Stimulated activated CD4-positive, alpha-beta T cell treated with anti-CD3 and anti-CD28 coated beads, Interleukin-12 subunit alpha, Interleukin-12 subunit beta, amount 100 ng/mL, for 48 hours (primary cell): ENCODE data around the gene HEPN1.

ENCODE experiments used
- DNase-seq, 3 donors: peaks; one replicate each; pipeline ENCODE4 v3.0.0-alpha.2; 2020; ENCODE audit warnings: low read depth in 2 of 3, low spot score in 1 of 3

The HEPN1 gene

DNA sequence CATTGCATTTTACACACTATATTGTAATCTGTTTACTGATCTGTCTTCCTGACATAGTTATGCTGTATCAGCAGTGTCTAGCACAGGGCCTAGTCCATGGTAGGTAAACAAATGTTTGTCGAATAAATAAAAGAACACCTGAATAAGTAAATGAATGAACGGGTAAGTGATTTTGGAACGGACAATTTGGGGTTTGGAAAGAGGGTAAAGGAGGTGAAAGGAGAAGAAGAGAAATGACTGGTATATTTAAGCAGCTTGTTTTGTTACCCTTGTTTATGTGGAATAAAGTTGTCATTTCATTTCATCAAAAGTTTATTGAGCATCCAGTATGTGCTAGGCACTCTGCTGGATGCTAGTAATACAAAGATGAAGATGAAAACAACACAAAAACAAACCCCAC, at the start of gene HEPN1:
Gene HEPN1, plus strand, starts transcription at position 301 of the 400 bp plus-strand sequence.
- no peak for DNase-seq

- no peak for DNase-seq
Observed at GRCh38 chr11:124869331-124869730, 49.7 kb upstream of the HEPN1 start.

DNA sequence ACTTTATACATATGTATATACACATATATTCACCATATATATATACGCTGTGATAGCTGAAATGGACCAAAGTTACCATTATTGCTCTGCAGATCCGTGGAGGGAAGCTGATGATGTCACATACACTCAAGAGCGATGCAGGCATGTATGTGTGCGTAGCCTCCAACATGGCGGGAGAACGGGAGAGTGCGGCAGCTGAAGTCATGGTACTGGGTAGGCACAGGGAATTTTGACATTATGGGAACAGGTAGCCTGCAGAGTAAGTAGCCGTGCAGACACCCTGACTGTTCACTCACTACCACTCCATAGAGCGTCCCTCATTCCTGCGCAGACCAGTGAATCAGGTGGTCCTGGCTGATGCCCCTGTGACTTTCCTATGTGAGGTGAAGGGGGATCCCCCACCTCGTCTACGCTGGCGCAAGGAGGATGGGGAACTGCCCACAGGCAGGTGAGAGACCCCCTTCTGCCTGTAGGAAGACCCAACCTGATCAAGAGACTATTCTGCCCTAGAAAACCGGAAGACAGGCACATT, 49.1 kb upstream of the HEPN1 start:
- DNase-seq, result no peak

DNA sequence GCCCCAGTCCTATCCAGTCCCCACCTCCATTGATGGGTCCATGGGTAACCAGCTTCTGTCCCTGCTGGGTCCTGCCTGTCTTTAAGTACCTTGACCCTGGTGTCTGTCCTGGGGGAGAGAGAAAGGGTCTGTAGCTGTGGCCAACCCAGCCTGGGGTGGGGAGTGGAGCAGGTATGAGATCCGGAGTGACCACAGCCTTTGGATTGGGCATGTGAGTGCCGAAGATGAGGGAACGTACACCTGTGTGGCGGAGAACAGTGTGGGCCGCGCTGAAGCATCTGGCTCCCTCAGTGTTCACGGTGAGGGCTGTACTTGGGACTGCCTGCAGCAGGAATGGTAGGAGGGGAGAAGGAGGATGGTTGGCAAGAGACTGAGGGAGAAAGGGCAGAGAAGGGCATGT, 48.6 kb upstream of the HEPN1 start:
- DNase-seq, result no peak

GRCh38 chr11:124872280-124872679, 46.8 kb upstream of the HEPN1 start:
- no peak for DNase-seq

GRCh38 chr11:124872741-124873140, 46.3 kb upstream of the HEPN1 start:
- DNase-seq, result no peak

DNA sequence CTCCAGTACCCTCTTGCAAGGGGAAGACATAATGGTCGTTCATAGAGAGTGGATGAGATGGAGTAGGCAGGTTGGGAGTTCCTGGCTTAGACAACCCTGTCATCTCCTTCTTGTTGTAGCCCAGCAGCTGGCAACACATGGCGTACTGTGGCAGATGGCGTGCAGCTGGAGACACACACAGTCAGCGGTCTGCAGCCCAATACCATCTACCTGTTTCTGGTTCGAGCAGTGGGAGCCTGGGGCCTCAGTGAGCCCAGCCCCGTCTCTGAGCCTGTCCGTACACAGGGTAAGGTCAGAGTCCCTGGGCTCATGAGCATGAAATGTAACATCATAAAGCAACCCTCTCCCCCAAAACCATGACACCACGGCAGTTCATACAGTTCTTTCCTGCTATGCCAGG, 45.1 kb upstream of the HEPN1 start:
- DNase-seq, result no peak

GRCh38 chr11:124874571-124875255, 44.3 kb upstream of the HEPN1 start:
- no peak for DNase-seq

GRCh38 chr11:124875401-124875800, 43.6 kb upstream of the HEPN1 start:
- no peak for DNase-seq

- DNase-seq, result peak; percentile 53 to 75 (median 57)
Observed at GRCh38 chr11:124875943-124876817, 42.9 kb upstream of the HEPN1 start.

- no peak for DNase-seq
Observed at GRCh38 chr11:124876818-124877630, 42.0 kb upstream of the HEPN1 start.

DNA sequence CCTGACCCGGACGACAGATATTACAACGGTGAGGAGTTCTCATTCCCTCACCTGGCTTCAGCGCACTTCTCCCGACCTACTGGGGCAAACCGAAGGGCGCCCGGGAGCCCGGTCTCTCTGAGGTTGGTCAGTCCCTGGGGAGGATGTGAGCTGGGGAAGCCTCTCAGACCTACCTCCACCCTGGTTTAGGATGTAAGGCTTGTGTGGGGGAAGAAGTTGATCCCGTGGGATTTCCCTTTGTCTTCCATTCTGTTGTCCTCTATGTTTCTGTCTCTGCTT, 41.5 kb upstream of the HEPN1 start:
- DNase-seq, result no peak

DNA sequence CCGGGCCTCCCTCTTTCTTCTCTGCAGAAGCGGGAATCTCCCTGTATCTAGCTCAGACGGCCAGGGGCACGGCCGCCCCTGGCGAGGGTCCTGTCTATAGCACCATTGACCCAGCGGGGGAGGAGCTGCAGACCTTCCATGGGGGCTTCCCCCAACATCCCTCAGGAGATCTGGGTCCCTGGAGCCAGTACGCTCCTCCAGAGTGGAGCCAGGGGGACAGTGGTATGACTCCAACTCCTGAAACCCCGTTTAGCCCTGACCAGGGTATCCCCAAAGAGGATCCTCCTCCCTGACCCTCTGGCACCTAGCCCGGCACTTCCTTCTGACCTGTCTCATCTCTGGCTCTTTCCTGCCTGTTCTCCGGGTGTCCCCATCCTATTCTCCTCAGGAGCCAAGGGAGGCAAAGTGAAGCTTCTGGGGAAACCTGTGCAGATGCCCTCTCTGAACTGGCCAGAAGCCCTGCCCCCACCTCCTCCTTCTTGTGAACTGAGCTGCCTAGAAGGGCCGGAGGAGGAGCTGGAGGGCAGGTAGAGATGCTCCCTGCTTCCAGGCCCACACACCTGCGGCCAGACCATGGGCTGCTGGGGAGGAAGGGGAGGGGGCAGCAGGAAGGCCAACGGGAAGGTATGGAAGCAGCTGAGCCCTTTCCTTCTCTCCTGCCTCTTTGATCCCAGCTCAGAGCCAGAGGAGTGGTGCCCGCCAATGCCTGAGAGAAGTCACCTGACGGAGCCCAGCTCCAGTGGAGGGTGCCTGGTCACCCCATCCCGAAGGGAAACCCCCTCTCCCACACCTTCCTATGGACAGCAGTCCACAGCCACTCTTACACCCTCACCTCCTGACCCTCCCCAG, 40.9 kb upstream of the HEPN1 start:
- no peak for DNase-seq

DNA sequence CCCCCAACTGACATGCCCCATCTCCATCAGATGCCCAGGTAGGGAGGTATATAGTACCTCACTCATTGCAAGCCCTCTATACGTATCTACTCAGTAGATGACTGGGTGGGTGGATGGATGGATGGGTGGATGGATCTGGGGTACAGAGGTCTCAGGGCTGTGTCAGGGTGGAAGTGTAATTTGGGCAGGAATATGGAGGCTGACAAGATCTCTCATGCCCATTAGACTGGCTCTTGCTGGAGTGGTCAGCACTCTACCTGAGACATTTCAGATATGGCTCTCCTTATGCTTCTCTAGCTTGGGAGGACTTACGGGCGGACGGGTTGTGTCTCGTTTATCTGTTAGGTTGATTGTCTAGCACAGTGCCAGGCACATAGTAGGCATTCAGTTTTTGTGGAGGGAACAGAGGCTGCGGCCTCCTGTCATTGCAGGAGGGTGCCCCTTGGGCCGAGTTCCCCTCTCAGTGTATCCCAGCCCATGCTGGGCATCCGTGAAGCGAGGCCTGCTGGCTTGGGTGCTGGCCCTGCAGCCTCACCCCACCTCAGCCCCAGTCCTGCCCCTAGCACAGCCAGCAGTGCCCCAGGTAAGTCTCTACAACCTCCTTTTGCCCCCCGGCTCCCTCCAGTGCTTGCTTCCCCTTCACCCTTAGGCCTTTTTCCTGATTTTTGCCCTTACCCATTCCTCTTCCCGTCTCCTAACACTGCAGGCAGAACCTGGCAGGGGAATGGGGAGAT, 40.1 kb upstream of the HEPN1 start:
- no peak for DNase-seq

DNA sequence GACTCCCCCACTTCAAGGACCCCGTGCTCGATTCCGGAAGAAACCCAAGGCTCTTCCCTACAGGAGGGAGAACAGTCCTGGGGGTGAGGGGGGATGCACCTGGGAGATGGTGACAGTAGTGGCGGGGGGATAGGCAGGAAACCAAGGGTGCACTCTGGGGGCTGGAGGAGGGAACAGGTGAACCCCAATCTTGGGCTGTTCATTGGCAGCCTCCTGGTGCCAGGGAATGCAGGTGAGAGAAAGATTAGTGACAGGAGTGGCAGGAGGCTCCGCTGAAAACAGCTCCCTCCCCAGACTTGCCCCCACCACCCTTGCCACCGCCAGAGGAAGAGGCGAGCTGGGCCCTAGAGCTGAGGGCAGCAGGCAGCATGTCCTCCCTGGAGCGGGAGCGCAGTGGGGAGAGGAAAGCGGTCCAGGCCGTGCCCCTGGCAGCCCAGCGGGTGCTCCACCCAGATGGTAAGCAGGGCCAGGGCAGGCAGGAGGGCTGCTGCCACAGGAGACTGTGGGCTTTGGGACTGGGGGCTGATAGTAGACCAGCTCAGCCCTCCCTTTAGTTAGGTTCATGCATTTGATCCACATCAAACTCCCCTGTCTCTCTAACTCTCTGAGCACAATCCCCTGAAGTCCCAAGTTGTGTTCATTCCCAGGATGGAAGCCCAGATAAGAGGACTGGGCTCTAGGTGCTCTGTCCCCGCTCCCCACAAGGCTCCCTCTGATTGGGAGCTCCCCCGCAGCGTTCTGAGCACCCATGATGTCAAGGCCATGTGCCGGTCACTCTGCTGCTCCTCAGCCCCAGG, 39.4 kb upstream of the HEPN1 start:
- no peak for DNase-seq

DNA sequence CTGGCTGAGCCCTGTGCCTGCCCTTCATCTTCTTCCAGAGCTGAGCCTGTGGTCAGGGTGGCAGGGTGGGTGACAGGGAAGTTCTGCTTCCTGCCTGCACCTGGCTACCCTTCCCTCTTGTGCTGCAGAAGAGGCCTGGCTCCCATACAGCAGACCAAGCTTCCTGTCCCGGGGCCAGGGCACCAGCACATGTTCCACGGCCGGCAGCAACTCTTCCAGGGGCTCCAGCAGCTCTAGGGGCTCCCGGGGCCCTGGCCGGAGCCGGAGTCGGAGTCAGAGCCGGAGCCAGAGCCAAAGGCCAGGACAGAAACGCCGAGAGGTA, 38.8 kb upstream of the HEPN1 start:
- no peak for DNase-seq

- no peak for DNase-seq
Observed at GRCh38 chr11:124880958-124881357, 38.1 kb upstream of the HEPN1 start.

- DNase-seq, result no peak
Observed at GRCh38 chr11:124882339-124883071, 36.5 kb upstream of the HEPN1 start.

- DNase-seq, result no peak
Observed at GRCh38 chr11:124884340-124884739, 34.7 kb upstream of the HEPN1 start.
